ENCODE data around the gene HOXC12.
A peak's percentile ranks its signal among the peaks of the same experiment; 100 is the strongest.

HOXC12 gene

DNA sequence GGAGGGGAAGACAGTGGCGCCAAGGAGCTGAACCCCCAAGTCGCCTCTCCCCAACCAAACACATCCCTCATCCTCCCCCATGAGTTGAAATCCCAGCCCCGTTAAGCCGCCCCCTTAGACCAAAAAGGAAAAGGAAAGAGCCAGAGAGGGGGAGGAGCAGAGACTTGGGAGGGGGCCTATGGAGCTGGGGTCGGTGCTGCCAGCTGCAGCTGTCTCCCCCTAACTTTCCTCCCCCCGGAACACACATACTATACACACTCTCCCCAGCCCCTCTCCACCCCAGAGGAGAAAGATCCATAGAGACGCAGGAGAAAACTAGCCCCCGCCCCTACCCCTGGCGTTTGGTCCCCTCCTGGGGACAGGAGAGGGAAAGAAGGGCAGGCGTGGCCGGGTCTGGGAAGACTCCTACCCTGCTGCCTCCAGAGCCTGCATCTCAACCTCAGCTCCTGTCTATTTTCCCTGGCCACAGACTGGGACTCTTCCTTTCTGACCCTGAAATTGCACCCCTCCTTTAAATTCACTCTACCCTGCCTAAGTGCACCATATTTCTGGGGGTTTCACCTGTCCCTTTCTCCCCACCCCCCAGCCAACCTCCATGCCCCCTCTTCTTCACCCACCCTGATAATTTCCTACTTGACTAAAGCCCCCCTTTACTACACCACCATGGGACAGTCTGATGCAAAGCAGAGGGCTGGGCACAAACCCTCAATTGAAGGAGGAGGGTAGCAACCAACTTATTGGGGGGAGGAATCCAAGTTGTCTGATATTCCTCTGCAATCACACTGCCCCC, 43.6 kb downstream of the HOXC12 start:
- DNase-seq: no peak

DNA sequence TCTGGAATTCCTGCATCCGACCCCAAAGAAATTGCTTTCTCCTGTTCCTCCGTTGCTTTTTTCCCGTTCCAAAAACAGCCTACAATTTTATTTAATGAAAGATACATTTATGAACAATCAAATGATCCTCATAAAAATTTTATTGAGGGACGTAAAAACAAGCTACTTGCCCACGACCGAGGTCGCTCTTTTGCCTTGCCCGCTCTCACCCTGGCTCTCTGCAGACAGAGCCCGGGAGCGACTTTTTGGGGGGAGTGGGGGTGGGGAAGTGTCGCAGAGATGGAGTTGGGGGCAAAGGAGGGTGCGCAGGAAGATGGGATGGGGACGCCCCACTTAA, 44.2 kb downstream of the HOXC12 start:
- DNase-seq: no peak

DNA sequence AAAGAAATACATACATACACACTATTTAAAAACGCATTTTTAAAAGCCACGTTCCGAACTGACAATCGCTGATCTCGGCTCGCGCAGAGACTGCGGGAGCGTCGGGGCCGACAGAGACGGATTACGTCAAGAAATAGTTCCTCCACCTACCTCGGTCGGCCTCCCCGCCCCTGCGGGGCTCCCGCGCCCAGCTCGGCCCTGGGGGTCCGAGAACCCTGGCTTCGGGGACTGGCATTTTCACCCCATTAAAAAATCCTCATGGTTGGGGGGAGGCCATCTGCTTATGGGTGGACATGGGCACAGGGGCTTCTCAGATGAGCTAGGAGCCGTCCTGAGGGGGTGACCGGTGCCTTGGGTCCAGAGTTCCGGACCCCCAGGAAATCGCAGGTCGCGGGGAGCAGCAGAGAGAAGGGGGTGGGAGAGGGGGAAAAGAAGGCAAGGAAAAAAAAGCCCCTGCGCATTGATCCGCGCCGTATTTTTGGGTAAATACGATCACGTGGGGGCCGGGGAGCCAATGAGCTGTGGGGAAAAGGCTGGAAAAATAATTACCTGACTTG, 44.9 kb downstream of the HOXC12 start:
- DNase-seq: no peak

DNA sequence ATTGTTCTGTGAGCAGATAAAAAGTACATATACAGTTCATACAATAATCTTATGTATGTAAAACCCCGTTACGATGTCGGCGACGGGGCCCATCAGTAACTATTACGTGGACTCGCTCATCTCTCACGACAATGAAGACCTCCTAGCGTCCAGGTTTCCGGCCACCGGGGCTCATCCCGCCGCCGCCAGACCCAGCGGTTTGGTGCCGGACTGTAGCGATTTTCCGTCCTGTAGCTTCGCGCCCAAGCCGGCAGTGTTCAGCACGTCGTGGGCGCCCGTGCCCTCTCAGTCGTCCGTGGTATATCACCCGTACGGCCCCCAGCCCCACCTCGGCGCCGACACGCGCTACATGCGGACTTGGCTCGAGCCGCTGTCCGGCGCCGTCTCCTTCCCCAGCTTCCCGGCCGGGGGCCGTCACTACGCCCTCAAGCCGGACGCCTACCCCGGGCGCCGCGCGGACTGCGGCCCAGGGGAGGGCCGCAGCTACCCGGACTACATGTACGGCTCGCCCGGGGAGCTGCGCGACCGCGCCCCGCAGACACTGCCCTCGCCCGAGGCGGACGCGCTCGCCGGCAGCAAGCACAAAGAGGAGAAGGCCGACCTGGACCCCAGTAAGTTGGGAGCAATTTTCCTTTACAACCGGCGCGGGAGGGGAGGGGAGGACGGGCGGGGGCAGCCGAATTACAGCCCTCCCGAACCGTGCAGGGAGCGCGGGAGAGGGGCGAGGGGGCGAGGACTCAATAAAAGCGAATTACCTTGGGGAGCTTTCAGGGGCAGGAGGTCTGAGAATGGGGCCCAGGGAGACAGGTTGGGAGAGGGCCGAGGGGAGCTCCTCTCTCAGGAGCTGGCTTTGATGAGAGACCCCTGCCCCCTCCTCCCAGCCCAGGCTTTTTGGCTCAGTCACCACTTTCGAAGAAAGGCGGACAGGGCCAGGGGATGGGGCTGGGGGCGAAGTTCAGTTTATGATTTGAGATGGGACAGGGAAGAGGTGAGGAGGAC, 45.7 kb downstream of the HOXC12 start, which contains the start of gene HOXC9:
TSS of gene HOXC9 (plus strand) at position 46 of the 999 bp plus-strand sequence. CDS start at position 74, 28 bp downstream.
- no peak for DNase-seq

DNA sequence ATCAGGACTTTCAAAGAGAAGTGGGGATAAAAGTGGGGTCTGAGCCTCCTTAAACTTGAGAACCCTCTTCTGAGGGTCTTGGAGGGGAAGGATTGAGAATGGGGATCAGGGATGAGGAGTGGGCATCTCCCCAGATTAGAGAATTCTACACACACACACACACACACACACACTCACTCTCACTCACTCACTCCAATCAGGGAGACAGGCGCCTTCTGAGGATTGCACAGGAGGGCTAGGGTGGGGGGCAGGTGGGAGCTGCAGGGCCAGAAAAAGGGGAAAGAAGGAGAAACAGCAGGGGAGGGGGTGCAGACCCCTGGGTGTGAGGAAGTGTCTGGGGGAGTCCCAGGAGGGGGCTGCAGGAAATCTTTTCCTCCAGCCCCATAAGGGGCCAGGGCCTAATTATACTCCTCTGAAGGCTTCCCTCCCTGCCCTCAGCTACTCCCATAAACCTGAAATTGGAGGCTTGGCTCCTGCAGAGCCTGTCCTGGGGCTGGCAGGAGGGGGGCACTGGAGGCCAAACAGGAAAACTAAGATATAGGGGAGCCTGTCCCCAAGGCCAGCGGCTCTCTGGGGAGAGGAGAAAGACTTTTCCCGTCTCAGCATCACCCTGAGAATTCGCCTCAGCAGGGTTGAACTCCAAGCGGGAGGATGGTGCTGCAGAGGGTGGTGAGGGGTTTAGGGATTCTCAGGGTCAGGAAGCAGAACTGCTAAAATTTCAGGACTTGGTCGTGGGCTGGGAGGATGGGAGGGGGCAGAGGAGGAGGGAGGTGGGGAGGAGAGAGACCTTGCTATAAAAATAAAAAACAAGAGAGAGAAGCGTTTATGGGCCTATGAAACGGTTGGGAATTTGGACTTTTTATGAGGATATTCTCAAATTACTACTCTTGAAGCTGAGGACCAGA, 46.8 kb downstream of the HOXC12 start:
- DNase-seq: no peak

DNA sequence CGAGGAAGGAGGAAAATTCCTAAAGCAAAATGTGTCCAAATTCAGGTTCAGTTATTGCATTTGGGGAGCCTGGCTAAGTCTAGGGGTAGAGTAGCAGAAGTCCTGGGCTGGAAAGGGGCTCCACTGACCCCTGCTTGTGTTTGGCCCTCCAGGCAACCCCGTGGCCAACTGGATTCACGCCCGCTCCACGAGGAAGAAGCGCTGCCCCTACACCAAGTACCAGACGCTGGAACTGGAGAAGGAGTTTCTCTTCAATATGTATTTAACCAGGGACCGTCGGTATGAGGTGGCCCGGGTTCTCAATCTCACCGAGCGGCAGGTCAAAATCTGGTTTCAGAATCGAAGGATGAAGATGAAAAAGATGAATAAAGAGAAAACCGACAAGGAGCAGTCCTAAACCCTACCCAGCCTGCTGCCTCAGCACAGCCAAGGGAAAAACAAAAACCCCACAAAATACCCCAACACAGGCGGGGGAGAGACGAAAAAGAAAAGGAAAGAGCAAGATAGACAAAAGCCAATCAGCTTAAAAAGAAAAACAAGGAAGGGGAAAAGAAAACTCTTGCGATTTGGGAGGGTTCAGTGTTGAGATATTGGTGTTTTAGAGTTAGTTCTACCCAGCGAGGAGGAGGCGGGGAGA, 47.7 kb downstream of the HOXC12 start:
- no peak for DNase-seq

DNA sequence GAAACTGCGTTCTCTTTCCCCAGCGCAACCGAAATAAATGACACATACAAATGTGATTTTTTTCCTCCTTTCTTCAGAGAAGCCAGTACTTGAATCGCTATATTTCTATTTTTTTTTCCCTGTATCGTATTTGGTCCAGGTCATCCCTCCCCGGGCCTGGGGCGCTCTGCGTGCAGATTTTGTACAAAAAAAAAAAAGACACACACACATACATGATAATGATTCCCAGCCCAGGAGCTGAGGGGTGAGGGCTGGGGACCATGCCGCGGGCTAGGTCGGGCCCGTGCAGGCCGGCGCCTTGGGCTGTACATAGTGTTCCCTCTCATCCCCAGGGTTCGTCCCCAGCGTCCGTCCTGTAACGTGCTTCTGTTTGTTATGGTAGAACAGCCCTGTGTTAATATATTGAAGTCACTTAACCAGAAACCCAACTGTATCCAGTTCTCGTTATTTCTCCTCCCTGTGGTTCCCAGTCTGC, 48.2 kb downstream of the HOXC12 start:
- no peak for DNase-seq

DNA sequence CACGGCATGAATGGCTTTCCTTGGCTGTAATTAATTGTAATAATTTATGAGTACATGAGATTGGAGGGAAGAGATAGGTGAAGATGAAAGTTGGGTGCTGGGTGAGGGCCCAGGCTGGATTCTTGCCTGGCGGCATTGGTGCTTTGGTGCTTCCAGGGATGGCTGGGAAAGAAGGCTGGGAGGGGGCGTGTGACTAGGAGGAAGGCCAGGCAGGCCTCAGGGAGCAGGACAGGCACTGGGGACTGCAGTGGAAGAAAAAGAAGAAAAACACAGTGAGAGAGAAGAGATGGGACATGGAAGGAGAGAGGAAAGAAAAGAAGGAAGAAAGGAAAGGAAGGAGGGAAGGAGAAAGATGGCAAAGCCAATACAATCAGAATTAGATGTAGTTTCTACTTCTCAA, 48.9 kb downstream of the HOXC12 start:
- no peak for DNase-seq

DNA sequence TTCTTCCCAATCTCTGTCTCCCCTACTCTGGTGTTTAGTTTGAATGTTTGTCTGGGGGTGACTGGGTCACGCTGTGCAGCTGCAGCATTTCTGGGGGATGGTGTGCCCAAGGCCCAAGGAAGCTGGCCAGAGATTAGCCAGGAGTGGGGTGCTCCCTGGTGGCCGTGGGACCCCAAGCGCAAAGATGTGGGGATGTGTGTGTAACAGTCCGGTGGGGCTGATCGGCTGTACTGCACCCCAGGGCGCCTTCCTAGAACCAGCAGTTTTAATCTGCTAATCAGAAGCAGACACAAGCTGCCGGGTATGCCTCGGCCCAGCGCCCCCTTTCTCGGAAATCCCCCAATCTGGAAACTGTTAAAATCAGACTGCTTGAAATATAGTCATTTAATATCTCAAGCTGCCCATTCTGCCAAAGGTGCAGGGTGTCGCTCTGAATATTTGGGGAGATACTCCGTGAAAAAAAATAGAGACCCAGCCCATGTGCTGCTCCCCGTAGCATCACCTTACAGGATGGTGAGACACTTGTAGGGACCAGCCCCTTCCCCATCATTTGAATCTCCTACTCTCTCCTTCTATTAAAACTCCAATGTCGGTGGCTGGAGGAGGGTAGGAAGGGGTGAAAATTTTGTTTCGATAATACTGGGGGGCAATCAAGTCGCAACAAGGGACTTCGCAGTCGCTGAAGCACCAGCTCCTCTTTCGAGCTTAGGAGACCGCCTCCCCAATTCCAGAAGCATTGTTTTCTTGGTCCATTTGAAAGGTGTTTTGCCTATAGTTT, 49.5 kb downstream of the HOXC12 start:
- no peak for DNase-seq

DNA sequence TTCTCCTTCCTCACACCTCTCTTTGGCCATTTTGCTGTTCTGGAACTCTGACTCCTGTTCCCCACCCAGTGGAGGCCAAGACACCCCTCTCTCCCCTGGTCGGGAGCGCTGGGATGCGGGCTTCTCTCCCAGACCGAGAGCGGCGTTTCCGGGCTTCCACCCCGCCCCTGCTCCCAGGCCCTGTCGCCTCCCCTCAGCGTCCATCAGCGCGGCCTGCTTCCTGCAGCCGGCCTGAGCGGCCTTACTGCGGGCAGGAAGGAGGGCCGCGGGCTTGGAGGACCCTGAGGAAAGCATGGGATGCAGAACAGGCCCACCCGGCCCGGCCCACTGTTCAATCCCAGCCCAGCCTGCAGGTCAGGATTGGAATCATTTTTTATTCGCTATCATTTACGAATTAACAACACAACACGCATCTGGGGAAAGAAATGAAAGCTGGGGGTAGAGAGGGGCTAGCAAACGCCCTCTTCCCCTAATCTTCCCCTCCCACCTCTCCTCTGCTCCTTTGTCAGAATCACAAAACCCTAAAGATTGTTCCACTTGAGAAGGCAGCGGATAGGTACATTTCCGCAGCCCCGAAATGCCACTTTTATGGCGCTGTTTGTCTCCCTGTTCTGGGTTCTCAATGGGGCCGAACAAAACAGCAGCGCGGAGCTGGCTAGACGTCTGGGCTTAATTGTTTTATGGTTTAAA, 50.3 kb downstream of the HOXC12 start:
- no peak for DNase-seq

DNA sequence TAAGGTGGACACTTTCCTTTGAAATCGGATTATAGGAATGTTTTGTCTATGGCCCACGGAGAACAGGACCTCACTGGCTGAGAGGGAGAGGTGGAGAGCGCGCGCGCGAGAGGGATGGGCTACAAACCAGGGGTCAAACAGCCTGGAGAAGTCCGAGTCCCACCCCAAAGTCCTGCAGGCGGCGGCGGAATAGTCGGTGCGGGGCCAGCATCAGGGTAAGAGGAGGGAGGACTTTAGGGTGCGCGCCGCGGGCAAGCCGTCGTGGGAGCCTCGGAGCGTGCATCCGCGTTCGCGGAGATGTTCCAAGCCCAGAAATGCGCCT, 50.8 kb downstream of the HOXC12 start:
- no peak for DNase-seq

DNA sequence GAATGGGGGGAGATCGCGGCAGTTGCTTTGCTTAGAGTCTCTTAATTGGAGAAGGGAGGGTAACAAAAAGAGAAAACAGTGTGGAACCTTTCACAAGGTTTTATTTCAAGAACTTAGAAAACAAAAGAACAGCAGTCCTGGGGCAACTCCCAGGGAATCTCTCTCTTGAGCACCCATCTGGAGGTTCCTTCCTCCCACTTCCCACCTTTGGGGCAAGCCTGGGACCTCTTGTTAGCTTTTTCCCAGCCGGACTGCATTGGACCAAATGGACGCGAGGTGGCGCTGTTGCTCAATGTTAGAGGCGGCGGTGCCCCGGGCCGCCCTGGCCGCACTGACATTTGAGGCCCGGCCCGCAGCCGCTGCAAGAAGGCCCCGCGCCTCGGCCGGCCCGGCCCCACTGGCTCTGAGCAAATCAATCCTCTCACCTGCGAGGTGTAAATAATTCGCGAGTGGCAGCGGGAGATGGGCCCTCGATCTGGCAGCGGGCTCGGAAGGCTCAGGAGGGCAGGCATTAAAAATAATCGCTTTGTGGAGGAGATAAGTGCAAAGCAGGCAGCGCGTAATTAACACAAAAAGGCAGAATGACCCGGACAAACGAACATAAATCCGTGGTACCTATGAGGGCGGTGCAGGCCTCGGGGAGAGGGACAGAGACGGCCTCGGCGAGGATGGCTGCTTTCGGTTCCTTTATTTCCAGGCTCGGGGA, 51.3 kb downstream of the HOXC12 start:
- DNase-seq: peak; percentile 84

DNA sequence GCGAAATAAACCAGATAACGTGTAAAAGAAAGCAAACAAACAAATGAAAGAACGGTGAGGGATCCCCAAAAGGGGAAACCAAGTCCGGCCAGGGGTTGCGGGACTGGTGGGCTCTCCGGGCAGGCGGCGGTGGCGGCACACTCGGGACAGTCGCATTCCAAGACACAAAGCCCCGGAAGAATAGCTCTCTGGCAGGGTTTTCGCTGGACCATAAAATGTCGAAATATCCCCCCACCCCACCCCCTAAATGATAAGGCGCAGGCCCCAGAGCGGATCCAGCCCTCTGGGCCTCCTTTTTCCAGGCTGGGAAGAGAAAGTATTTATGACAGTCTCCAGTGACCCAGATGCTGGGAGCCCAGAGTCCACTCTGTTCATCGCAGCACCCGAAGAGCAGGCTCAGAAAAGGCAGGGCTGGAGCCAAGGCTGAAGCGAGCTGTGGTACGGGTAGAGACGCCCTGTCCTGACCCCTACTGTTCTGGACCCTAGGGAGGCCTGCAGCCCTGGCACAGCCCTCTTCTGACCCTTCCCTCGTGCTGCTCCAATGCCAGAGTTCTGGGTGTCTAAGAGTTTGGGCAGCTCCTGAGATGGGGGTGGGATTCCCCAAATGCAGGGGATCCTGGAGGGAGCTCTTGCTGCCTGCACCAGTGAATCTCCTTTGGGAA, 52.0 kb downstream of the HOXC12 start:
- no peak for DNase-seq

DNA sequence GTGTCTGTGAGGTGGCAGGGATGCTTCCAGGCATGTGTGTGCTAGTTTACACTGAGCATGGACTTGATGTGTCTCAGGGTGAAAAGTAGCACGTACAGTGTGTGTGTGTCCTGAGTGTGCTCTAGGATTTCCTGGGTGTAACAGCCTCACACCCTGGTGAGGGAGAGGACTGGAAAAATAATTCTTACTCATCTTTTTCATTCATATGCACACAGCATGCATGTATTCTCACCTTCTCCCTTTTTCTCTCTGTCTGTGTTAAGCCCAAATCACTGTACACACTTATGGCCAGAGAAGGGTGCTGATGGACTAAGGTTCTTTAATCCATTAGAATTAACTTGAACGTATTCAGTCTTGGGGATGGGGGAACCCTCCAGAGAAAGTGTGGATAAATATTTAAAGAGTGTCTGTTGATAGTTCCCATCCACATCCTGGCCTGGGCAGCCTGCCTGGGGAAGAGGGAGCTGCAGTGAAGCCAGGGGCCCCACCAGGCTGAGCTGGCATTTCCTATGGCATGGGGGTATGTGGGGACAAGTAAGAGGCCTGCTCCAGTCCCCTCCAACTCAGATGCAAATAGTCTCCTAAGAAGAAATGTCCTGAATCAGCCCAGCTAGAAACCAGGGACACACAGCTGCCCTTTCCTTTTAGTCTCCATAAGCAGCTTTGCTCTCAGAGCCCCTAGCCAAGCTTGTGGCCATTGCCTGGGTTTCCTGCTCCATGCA, 53.0 kb downstream of the HOXC12 start:
- DNase-seq: no peak

DNA sequence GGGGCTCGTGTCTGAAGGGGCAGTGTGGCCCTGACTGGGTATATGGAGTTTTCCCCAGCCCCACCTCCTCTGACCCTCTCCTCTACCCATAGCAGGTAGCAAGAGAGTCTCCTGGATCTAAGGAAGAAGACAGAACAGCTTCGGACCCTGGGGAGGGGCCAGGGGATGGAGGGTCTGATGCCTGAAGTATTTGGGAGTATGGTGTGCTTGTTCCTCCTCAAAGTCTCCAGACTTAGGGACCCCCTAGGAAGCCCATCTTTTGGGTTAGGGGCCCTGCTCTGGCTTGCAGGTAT, 53.5 kb downstream of the HOXC12 start:
- DNase-seq: no peak
